ENCODE results near the gene SRSF1. TPM values are rescaled to one million over a fixed set of nuclear protein-coding genes. Genes with fewer than 3 reads are reported as not detected.

SRSF1 gene
- total and polyA plus RNA-seq, 4 donors, result 52.3 to 201 (median 114) TPM

- Histone ChIP-seq H3K27me3 (ENCODE audit: control insufficient read depth in 4 of 4, insufficient read depth in 4 of 4, low read length in 3 of 4) (no peaks in the 10 kb centered on the region), H3K9me3 (ENCODE audit: control insufficient read depth in 4 of 4, low read length in 3 of 4) (no peaks in the 10 kb centered on the region), H3K27ac (ENCODE audit: low read depth in 1 of 2, low read length in 2 of 2) (no peak overlapping the region), H3K36me3 (ENCODE audit: control insufficient read depth in 4 of 4, insufficient read depth in 3 of 4, low read depth in 1 of 4, low read length in 3 of 4) (peaks cover 0 to 13% (median 9%) of the 10 kb centered on the region in 4 donors), H3K9ac (ENCODE audit: low read depth in 1 of 2, low read length in 2 of 2) (peak overlapping the region in 1 of 2 donors; percentile 13), H3K4me3 (ENCODE audit: low read depth in 1 of 3, low read length in 3 of 3) (no peak overlapping the region), H3K4me1 (ENCODE audit: control insufficient read depth in 4 of 4, insufficient read depth in 4 of 4, low read length in 3 of 4) (peaks cover 2 to 40% (median 31%) of the 10 kb centered on the region in 4 donors)
- WGBS, result 67% methylated on average over 4 of the region's 4 CpGs
- no peak for DNase-seq (ENCODE audit: low spot score)
- TF ChIP-seq FOXA2 (IDR thresholded peaks at IDR 0.05), result no peak
- TF ChIP-seq EGR1 (IDR thresholded peaks at IDR 0.05; ENCODE audit: low read depth in 2 of 2), result no peak
- TF ChIP-seq, protein P1, sequence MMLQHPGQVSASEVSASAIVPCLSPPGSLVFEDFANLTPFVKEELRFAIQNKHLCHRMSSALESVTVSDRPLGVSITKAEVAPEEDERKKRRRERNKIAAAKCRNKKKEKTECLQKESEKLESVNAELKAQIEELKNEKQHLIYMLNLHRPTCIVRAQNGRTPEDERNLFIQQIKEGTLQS (IDR thresholded peaks at IDR 0.05), result no peak
- TF ChIP-seq FOXA1 (IDR thresholded peaks at IDR 0.05), result no peak
Observed at GRCh38 chr17:57984936-57985674, 21.9 kb downstream of the SRSF1 start.

GRCh38 chr17:57984261-57984890, 22.7 kb downstream of the SRSF1 start:
- WGBS, result 64% methylated on average over 4 of the region's 4 CpGs
- Histone ChIP-seq H3K4me3 (ENCODE audit: low read depth in 1 of 3, low read length in 3 of 3) (no peak overlapping the region), H3K27ac (ENCODE audit: low read depth in 1 of 2, low read length in 2 of 2) (no peak overlapping the region), H3K27me3 (ENCODE audit: control insufficient read depth in 4 of 4, insufficient read depth in 4 of 4, low read length in 3 of 4) (no peaks in the 10 kb centered on the region), H3K9me3 (ENCODE audit: control insufficient read depth in 4 of 4, low read length in 3 of 4) (no peaks in the 10 kb centered on the region), H3K36me3 (ENCODE audit: control insufficient read depth in 4 of 4, insufficient read depth in 3 of 4, low read depth in 1 of 4, low read length in 3 of 4) (peaks cover 0 to 19% (median 13%) of the 10 kb centered on the region in 4 donors), H3K4me1 (ENCODE audit: control insufficient read depth in 4 of 4, insufficient read depth in 4 of 4, low read length in 3 of 4) (peaks cover 2 to 38% (median 29%) of the 10 kb centered on the region in 4 donors), H3K9ac (ENCODE audit: low read depth in 1 of 2, low read length in 2 of 2) (no peak overlapping the region)
- no peak for DNase-seq (ENCODE audit: low spot score)
- TF ChIP-seq FOXA1 (IDR thresholded peaks at IDR 0.05) (no peak), NR2F2 (IDR thresholded peaks at IDR 0.05) (no peak), HNF4A (conservative IDR thresholded peaks at IDR 0.05) (no peak), SP1 (IDR thresholded peaks at IDR 0.05) (no peak), RAD21 (IDR thresholded peaks at IDR 0.05) (no peak), GABPA (IDR thresholded peaks at IDR 0.05 in 1 of 2, conservative IDR thresholded peaks at IDR 0.05 in 1 of 2) (no peak), TAF1 (conservative IDR thresholded peaks at IDR 0.05) (no peak), HNF4G (IDR thresholded peaks at IDR 0.05) (no peak), EGR1 (IDR thresholded peaks at IDR 0.05; ENCODE audit: low read depth in 2 of 2) (no peak), RXRA (IDR thresholded peaks at IDR 0.05) (no peak), YY1 (IDR thresholded peaks at IDR 0.05) (no peak), FOXA2 (IDR thresholded peaks at IDR 0.05) (no peak)
- TF ChIP-seq, protein P2, sequence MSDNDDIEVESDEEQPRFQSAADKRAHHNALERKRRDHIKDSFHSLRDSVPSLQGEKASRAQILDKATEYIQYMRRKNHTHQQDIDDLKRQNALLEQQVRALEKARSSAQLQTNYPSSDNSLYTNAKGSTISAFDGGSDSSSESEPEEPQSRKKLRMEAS (IDR thresholded peaks at IDR 0.05), result no peak
- TF ChIP-seq, protein P3, sequence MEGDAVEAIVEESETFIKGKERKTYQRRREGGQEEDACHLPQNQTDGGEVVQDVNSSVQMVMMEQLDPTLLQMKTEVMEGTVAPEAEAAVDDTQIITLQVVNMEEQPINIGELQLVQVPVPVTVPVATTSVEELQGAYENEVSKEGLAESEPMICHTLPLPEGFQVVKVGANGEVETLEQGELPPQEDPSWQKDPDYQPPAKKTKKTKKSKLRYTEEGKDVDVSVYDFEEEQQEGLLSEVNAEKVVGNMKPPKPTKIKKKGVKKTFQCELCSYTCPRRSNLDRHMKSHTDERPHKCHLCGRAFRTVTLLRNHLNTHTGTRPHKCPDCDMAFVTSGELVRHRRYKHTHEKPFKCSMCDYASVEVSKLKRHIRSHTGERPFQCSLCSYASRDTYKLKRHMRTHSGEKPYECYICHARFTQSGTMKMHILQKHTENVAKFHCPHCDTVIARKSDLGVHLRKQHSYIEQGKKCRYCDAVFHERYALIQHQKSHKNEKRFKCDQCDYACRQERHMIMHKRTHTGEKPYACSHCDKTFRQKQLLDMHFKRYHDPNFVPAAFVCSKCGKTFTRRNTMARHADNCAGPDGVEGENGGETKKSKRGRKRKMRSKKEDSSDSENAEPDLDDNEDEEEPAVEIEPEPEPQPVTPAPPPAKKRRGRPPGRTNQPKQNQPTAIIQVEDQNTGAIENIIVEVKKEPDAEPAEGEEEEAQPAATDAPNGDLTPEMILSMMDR (IDR thresholded peaks at IDR 0.05; ENCODE audit: low read depth, low read length, missing input control), result no peak

GRCh38 chr17:57983446-57983845, 23.6 kb downstream of the SRSF1 start:
- Histone ChIP-seq H3K4me3 (ENCODE audit: low read depth in 1 of 3, low read length in 3 of 3) (no peak overlapping the region), H3K9ac (ENCODE audit: low read depth in 1 of 2, low read length in 2 of 2) (no peak overlapping the region), H3K4me1 (ENCODE audit: control insufficient read depth in 4 of 4, insufficient read depth in 4 of 4, low read length in 3 of 4) (peaks cover 2 to 29% (median 23%) of the 10 kb centered on the region in 4 donors), H3K27ac (ENCODE audit: low read depth in 1 of 2, low read length in 2 of 2) (no peak overlapping the region), H3K9me3 (ENCODE audit: control insufficient read depth in 4 of 4, low read length in 3 of 4) (no peaks in the 10 kb centered on the region), H3K36me3 (ENCODE audit: control insufficient read depth in 4 of 4, insufficient read depth in 3 of 4, low read depth in 1 of 4, low read length in 3 of 4) (peaks cover 0 to 28% (median 20%) of the 10 kb centered on the region in 4 donors), H3K27me3 (ENCODE audit: control insufficient read depth in 4 of 4, insufficient read depth in 4 of 4, low read length in 3 of 4) (no peaks in the 10 kb centered on the region)
- no peak for DNase-seq (ENCODE audit: low spot score)
- WGBS, result 84% methylated on average over 1 of the region's 1 CpG
- TF ChIP-seq, protein P1 (IDR thresholded peaks at IDR 0.05), result no peak
- TF ChIP-seq HNF4G (IDR thresholded peaks at IDR 0.05) (no peak), FOXA2 (IDR thresholded peaks at IDR 0.05) (no peak), GABPA (IDR thresholded peaks at IDR 0.05 in 1 of 2, conservative IDR thresholded peaks at IDR 0.05 in 1 of 2) (no peak), NR2F2 (IDR thresholded peaks at IDR 0.05) (no peak), ZBTB33 (IDR thresholded peaks at IDR 0.05) (no peak), FOXA1 (IDR thresholded peaks at IDR 0.05) (no peak)
- TF ChIP-seq, protein P4, sequence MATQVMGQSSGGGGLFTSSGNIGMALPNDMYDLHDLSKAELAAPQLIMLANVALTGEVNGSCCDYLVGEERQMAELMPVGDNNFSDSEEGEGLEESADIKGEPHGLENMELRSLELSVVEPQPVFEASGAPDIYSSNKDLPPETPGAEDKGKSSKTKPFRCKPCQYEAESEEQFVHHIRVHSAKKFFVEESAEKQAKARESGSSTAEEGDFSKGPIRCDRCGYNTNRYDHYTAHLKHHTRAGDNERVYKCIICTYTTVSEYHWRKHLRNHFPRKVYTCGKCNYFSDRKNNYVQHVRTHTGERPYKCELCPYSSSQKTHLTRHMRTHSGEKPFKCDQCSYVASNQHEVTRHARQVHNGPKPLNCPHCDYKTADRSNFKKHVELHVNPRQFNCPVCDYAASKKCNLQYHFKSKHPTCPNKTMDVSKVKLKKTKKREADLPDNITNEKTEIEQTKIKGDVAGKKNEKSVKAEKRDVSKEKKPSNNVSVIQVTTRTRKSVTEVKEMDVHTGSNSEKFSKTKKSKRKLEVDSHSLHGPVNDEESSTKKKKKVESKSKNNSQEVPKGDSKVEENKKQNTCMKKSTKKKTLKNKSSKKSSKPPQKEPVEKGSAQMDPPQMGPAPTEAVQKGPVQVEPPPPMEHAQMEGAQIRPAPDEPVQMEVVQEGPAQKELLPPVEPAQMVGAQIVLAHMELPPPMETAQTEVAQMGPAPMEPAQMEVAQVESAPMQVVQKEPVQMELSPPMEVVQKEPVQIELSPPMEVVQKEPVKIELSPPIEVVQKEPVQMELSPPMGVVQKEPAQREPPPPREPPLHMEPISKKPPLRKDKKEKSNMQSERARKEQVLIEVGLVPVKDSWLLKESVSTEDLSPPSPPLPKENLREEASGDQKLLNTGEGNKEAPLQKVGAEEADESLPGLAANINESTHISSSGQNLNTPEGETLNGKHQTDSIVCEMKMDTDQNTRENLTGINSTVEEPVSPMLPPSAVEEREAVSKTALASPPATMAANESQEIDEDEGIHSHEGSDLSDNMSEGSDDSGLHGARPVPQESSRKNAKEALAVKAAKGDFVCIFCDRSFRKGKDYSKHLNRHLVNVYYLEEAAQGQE (IDR thresholded peaks at IDR 0.05), result no peak
- TF ChIP-seq, protein P2 (IDR thresholded peaks at IDR 0.05), result no peak

Measured in liver (tissue), 9 donors.